H1 (cell line): Measurements from ENCODE around the gene MAGI2.

Source experiments
- BACH1 ChIP-seq: IDR thresholded peaks from 2 replicates; pipeline ENCODE4 v1.6.1; 2012; ENCODE audit warnings: low read length, improper control_type of control experiment
- EP300 ChIP-seq, 2 experiments: IDR thresholded peaks; 1 replicate in 1 of 2; 2 replicates in 1 of 2; pipeline ENCODE4 v1.6.1; 2011 to 2012; ENCODE audit warnings: low read depth in 2 of 2, low read length in 2 of 2, mild to moderate bottlenecking in 2 of 2, borderline replicate concordance in 1 of 2, inconsistent platforms in 1 of 2, moderate library complexity in 1 of 2
- EZH2 ChIP-seq: fragments of 200-600 bp; sonication (generic); IDR thresholded peaks from 2 replicates; pipeline ENCODE4 v1.7.1; 2012; ENCODE audit warnings: low read depth, mild to moderate bottlenecking, moderate library complexity, low read length, inconsistent platforms; ENCODE audit not compliant: severe bottlenecking
- HDAC2 ChIP-seq, 2 experiments: fragments of 300-600 bp in 1 of 2; sonication (generic) in 1 of 2; IDR thresholded peaks; 2 replicates each; pipeline ENCODE4 v1.6.1; 2011 to 2012; ENCODE audit warnings: low read depth in 2 of 2, low read length in 2 of 2, mild to moderate bottlenecking in 2 of 2, moderate library complexity in 2 of 2, borderline replicate concordance in 1 of 2, inconsistent platforms in 1 of 2
- JUN ChIP-seq: IDR thresholded peaks from 2 replicates; pipeline ENCODE4 v1.6.1; 2011; ENCODE audit warnings: low read depth, mild to moderate bottlenecking, improper control_type of control experiment, low read length
- NANOG ChIP-seq: IDR thresholded peaks from 2 replicates; pipeline ENCODE4 v1.6.1; 2011; ENCODE audit warnings: low read length, low read depth, mild to moderate bottlenecking, inconsistent platforms; ENCODE audit not compliant: insufficient read depth, poor library complexity, severe bottlenecking
- POLR2A ChIP-seq, 2 experiments: IDR thresholded peaks; 1 replicate in 1 of 2; 2 replicates in 1 of 2; pipeline ENCODE4 v1.6.1; 2011; ENCODE audit warnings: low read depth in 2 of 2, low read length in 2 of 2, mild to moderate bottlenecking in 2 of 2; ENCODE audit errors: control extremely low read depth in 1 of 2
- SP4 ChIP-seq: IDR thresholded peaks from 2 replicates; pipeline ENCODE4 v1.6.1; 2012; ENCODE audit warnings: low read length, inconsistent platforms
- SRF ChIP-seq: IDR thresholded peaks from 2 replicates; pipeline ENCODE4 v1.6.1; 2011; ENCODE audit warnings: mild to moderate bottlenecking, low read depth, low read length, moderate library complexity
- ZNF274 ChIP-seq: IDR thresholded peaks from 2 replicates; pipeline ENCODE4 v1.7.0; 2012; ENCODE audit warnings: low read length, borderline replicate concordance; ENCODE audit errors: extremely low read depth

DNA sequence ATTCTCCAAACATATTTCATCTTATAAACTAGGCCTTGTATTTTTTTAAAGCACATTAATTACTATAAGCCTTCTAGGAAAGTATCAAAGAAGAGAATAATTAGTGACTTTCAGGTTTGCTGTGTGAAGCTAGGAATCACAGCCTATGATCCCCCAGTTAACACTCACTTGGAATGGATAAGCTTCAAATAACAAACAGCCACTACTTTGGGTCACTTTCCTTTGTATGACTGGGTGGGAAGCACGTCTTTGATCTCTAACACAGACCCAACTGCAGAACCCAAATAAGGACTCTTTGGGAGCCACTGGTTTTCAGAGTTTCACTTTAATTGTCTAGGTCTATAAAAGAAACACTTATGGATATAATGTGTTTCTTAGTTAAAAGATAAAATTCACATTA is 769.3 kb downstream of the MAGI2 start:
- TF ChIP-seq NANOG (no peak), EZH2 (no peak), ZNF274 (no peak), SRF (no peak), EP300 (IDR thresholded peaks at IDR 0.05; ENCODE audit: borderline replicate concordance in 1 of 2, low read depth in 2 of 2, low read length in 2 of 2) (no peak), HDAC2 (IDR thresholded peaks at IDR 0.05; ENCODE audit: borderline replicate concordance in 1 of 2, low read depth in 2 of 2, low read length in 2 of 2) (no peak), POLR2A (IDR thresholded peaks at IDR 0.05; ENCODE audit: control extremely low read depth in 1 of 2, low read depth in 2 of 2, low read length in 2 of 2) (no peak), BACH1 (no peak), SP4 (no peak), JUN (no peak)
